H1 (cell line): ENCODE data around the gene GADD45GIP1.
A peak's percentile ranks its signal among the peaks of the same experiment; 100 is the strongest.

Experiments
- CHD1 ChIP-seq: IDR thresholded peaks from 2 replicates; pipeline ENCODE4 v1.6.1; 2012; ENCODE audit warnings: low read depth, low read length, improper control_type of control experiment
- CHD2 ChIP-seq: IDR thresholded peaks from 2 replicates; pipeline ENCODE4 v1.6.1; 2012; ENCODE audit warnings: low read length, improper control_type of control experiment
- EP300 ChIP-seq, 2 experiments: IDR thresholded peaks; 1 replicate in 1 of 2; 2 replicates in 1 of 2; pipeline ENCODE4 v1.6.1; 2011 to 2012; ENCODE audit warnings: low read depth in 2 of 2, low read length in 2 of 2, mild to moderate bottlenecking in 2 of 2, borderline replicate concordance in 1 of 2, inconsistent platforms in 1 of 2, moderate library complexity in 1 of 2
- EZH2 ChIP-seq: fragments of 200-600 bp; sonication (generic); IDR thresholded peaks from 2 replicates; pipeline ENCODE4 v1.7.1; 2012; ENCODE audit warnings: low read depth, mild to moderate bottlenecking, moderate library complexity, low read length, inconsistent platforms; ENCODE audit not compliant: severe bottlenecking
- FOSL1 ChIP-seq: IDR thresholded peaks from 2 replicates; pipeline ENCODE4 v1.6.1; 2011; ENCODE audit warnings: mild to moderate bottlenecking, low read depth, low read length, moderate library complexity; ENCODE audit not compliant: insufficient read depth
- NRF1 ChIP-seq: IDR thresholded peaks from 2 replicates; pipeline ENCODE4 v1.6.1; 2011; ENCODE audit warnings: mild to moderate bottlenecking, low read depth, low read length, improper control_type of control experiment
- PHF8 ChIP-seq: fragments of 200-600 bp; sonication (generic); conservative IDR thresholded peaks from 2 replicates; pipeline ENCODE4 v1.7.1; 2012; ENCODE audit warnings: low read depth, mild to moderate bottlenecking, inconsistent platforms, low read length, moderate library complexity
- POLR2A ChIP-seq, 2 experiments: IDR thresholded peaks; 1 replicate in 1 of 2; 2 replicates in 1 of 2; pipeline ENCODE4 v1.6.1; 2011; ENCODE audit warnings: low read depth in 2 of 2, low read length in 2 of 2, mild to moderate bottlenecking in 2 of 2; ENCODE audit errors: control extremely low read depth in 1 of 2
- POLR2AphosphoS5 ChIP-seq: IDR thresholded peaks from 2 replicates; pipeline ENCODE4 v1.6.1; 2011; ENCODE audit warnings: low read depth, low read length
- RFX5 ChIP-seq: IDR thresholded peaks from 2 replicates; pipeline ENCODE4 v1.6.1; 2011; ENCODE audit warnings: low read depth, low read length, improper control_type of control experiment, borderline replicate concordance
- SP1 ChIP-seq: IDR thresholded peaks from 2 replicates; pipeline ENCODE4 v1.6.1; 2011; ENCODE audit warnings: low read depth, low read length
- SUZ12 ChIP-seq: fragments of 200-600 bp; sonication (generic); IDR thresholded peaks from 2 replicates; pipeline ENCODE4 v1.6.1; 2012; ENCODE audit warnings: mild to moderate bottlenecking, inconsistent platforms, low read length, moderate library complexity, mixed read lengths
- TF ChIP-seq, protein P1 (sequence below), 3 experiments: IDR thresholded peaks; 1 replicate in 2 of 3; 2 replicates in 1 of 3; pipeline versions ENCODE4 v1.5.1 to v1.6.1; 2011; ENCODE audit warnings: low read length in 3 of 3, mild to moderate bottlenecking in 3 of 3, inconsistent platforms in 2 of 3, low read depth in 1 of 3, moderate library complexity in 1 of 3; ENCODE audit not compliant: insufficient read depth in 1 of 3; ENCODE audit errors: control extremely low read depth in 1 of 3
- TF ChIP-seq, protein P2 (sequence below): IDR thresholded peaks from 2 replicates; pipeline ENCODE4 v1.6.1; 2012; ENCODE audit warnings: inconsistent platforms

- no peak for TF ChIP-seq NRF1
- no peak for TF ChIP-seq SP1
- TF ChIP-seq FOSL1 = no peak
- TF ChIP-seq, protein P1, sequence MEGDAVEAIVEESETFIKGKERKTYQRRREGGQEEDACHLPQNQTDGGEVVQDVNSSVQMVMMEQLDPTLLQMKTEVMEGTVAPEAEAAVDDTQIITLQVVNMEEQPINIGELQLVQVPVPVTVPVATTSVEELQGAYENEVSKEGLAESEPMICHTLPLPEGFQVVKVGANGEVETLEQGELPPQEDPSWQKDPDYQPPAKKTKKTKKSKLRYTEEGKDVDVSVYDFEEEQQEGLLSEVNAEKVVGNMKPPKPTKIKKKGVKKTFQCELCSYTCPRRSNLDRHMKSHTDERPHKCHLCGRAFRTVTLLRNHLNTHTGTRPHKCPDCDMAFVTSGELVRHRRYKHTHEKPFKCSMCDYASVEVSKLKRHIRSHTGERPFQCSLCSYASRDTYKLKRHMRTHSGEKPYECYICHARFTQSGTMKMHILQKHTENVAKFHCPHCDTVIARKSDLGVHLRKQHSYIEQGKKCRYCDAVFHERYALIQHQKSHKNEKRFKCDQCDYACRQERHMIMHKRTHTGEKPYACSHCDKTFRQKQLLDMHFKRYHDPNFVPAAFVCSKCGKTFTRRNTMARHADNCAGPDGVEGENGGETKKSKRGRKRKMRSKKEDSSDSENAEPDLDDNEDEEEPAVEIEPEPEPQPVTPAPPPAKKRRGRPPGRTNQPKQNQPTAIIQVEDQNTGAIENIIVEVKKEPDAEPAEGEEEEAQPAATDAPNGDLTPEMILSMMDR (IDR thresholded peaks at IDR 0.05; ENCODE audit: control extremely low read depth in 1 of 3, insufficient read depth in 1 of 3, low read depth in 1 of 3, low read length in 3 of 3) = no peak
- TF ChIP-seq EP300 (IDR thresholded peaks at IDR 0.05; ENCODE audit: borderline replicate concordance in 1 of 2, low read depth in 2 of 2, low read length in 2 of 2) = no peak
- TF ChIP-seq, protein P2, sequence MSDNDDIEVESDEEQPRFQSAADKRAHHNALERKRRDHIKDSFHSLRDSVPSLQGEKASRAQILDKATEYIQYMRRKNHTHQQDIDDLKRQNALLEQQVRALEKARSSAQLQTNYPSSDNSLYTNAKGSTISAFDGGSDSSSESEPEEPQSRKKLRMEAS = no peak; the same call in 1 of the 2 replicates
- peak; percentile 94 for TF ChIP-seq SUZ12
- no peak for TF ChIP-seq CHD1
- TF ChIP-seq POLR2A (IDR thresholded peaks at IDR 0.05; ENCODE audit: control extremely low read depth in 1 of 2, low read depth in 2 of 2, low read length in 2 of 2) = no peak
- no peak for TF ChIP-seq RFX5
- TF ChIP-seq CHD2 = no peak
- no peak for TF ChIP-seq POLR2AphosphoS5
- TF ChIP-seq EZH2 = peak; percentile 95
- no peak for TF ChIP-seq PHF8
Measured at GRCh38 chr19:12994701-12995595, 37.9 kb upstream of the GADD45GIP1 start, which contains the start of gene NFIX.
